IMR-90 (cell line): ENCODE measurements around the gene SKAP1. TPM values are rescaled to one million over a fixed set of nuclear protein-coding genes. Genes with fewer than 3 reads are reported as not detected.

ENCODE experiments used
- ATAC-seq: fragments of 200-7000 bp; cut with Tn5 transposase; 2 replicates; pipeline ENCODE4 v1.9.1; 2020; ENCODE audit warnings: low read depth, mild to moderate bottlenecking, moderate library complexity
- BruUV-seq: library from RNA; stranded (reverse); fragments of 400-500 nt; replicated peaks from 2 replicates; lab custom pipeline; 2021; lab: Mats Ljungman, UMichigan
- CTCF ChIA-PET: fragments of 300-600 bp; formaldehyde crosslinking; extraction: SDS; loops from one replicate; lab custom pipeline; 2021; ENCODE audit warnings: antibody characterized with exemption; lab: Yijun Ruan, JAX
- POLR2A ChIA-PET: fragments of 300-600 bp; sonication (Branson Sonifier 250); formaldehyde crosslinking; loops from one replicate; lab custom pipeline; 2022; ENCODE audit warnings: antibody characterized with exemption; ENCODE audit not compliant: unreplicated experiment; lab: Charles Lee
- DNase-seq: peaks from one replicate; pipeline ENCODE4 v3.0.0; 2013
- H2AFZ ChIP-seq: replicated peaks from 2 replicates; pipeline ENCODE3; 2013; ENCODE audit warnings: low read length, mild to moderate bottlenecking; ENCODE audit not compliant: poor library complexity
- H2AK5ac ChIP-seq: 2 replicates; pipeline ENCODE4 v1.6.1; 2013; ENCODE audit warnings: low read depth, low read length, inconsistent platforms
- H2AK9ac ChIP-seq: replicated peaks from 2 replicates; pipeline ENCODE3; 2013; ENCODE audit warnings: mild to moderate bottlenecking, low read depth, low read length, moderate library complexity; ENCODE audit not compliant: poor library complexity
- H2BK120ac ChIP-seq: 2 replicates; pipeline ENCODE4 v1.6.1; 2013; ENCODE audit warnings: low read depth, low read length, inconsistent platforms
- H2BK15ac ChIP-seq: 3 replicates; pipeline ENCODE4 v1.6.1; 2013; ENCODE audit warnings: low read depth, low read length, inconsistent platforms
- H2BK20ac ChIP-seq: 2 replicates; pipeline ENCODE4 v1.6.1; 2013; ENCODE audit warnings: low read depth, mild to moderate bottlenecking, inconsistent platforms, low read length, moderate library complexity
- H2BK5ac ChIP-seq: 2 replicates; pipeline ENCODE4 v1.6.1; 2013; ENCODE audit warnings: mild to moderate bottlenecking, low read depth, low read length, inconsistent platforms; ENCODE audit not compliant: poor library complexity, severe bottlenecking
- H3K14ac ChIP-seq: replicated peaks from 2 replicates; pipeline ENCODE4 v1.6.1; 2013; ENCODE audit warnings: low read depth, low read length, inconsistent platforms
- H3K18ac ChIP-seq: 2 replicates; pipeline ENCODE4 v1.6.1; 2013; ENCODE audit warnings: low read depth, low read length, control low read depth
- H3K23ac ChIP-seq: 2 replicates; pipeline ENCODE4 v1.6.1; 2013; ENCODE audit warnings: low read depth, low read length, inconsistent platforms
- H3K27ac ChIP-seq: 2 replicates; pipeline ENCODE4 v1.5.1; 2013; ENCODE audit warnings: mild to moderate bottlenecking, control low read depth, low read length; ENCODE audit not compliant: insufficient read depth
- H3K27me3 ChIP-seq: 2 replicates; pipeline ENCODE4 v1.6.1; 2013; ENCODE audit warnings: low read length; ENCODE audit not compliant: control insufficient read depth, insufficient read depth
- H3K36me3 ChIP-seq: 2 replicates; pipeline ENCODE4 v1.6.1; 2013; ENCODE audit warnings: low read length, mixed read lengths; ENCODE audit not compliant: control insufficient read depth, insufficient read depth
- H3K4ac ChIP-seq: 2 replicates; pipeline ENCODE4 v1.6.1; 2013; ENCODE audit warnings: low read depth, low read length, inconsistent platforms
- H3K4me1 ChIP-seq: 2 replicates; pipeline ENCODE4 v1.6.1; 2013; ENCODE audit warnings: low read length, mixed read lengths; ENCODE audit not compliant: control insufficient read depth, insufficient read depth
- H3K4me2 ChIP-seq: 2 replicates; pipeline ENCODE4 v1.6.1; 2013; ENCODE audit warnings: low read depth, mild to moderate bottlenecking, control low read depth, low read length, moderate library complexity
- H3K4me3 ChIP-seq: 2 replicates; pipeline ENCODE4 v1.5.1; 2013; ENCODE audit warnings: low read depth, mild to moderate bottlenecking, control low read depth, low read length, moderate library complexity; ENCODE audit not compliant: insufficient read depth
- H3K56ac ChIP-seq: 2 replicates; pipeline ENCODE4 v1.6.1; 2013; ENCODE audit warnings: low read length, inconsistent platforms; ENCODE audit not compliant: insufficient read depth; ENCODE audit errors: extremely low read depth
- H3K79me1 ChIP-seq, 2 experiments: 2 replicates each; pipeline ENCODE4 v1.6.1; 2013; ENCODE audit warnings: low read length in 2 of 2, inconsistent platforms in 1 of 2, low read depth in 1 of 2
- H3K9ac ChIP-seq: 2 replicates; pipeline ENCODE4 v1.6.1; 2013; ENCODE audit warnings: low read depth, low read length, control low read depth
- H3K9me1 ChIP-seq: 2 replicates; pipeline ENCODE4 v1.6.1; 2013; ENCODE audit warnings: low read length, inconsistent platforms; ENCODE audit not compliant: insufficient read depth
- H3K9me3 ChIP-seq: 2 replicates; pipeline ENCODE4 v1.6.1; 2013; ENCODE audit warnings: low read length; ENCODE audit not compliant: control insufficient read depth, insufficient read depth
- H4K20me1 ChIP-seq: 2 replicates; pipeline ENCODE4 v1.6.1; 2013; ENCODE audit warnings: low read length, inconsistent platforms; ENCODE audit not compliant: insufficient read depth
- H4K5ac ChIP-seq: 2 replicates; pipeline ENCODE4 v1.6.1; 2013; ENCODE audit warnings: mild to moderate bottlenecking, low read depth, low read length, control low read depth
- H4K8ac ChIP-seq, 2 experiments: 2 replicates each; pipeline ENCODE4 v1.6.1; 2013; ENCODE audit warnings: low read depth in 2 of 2, low read length in 2 of 2, control low read depth in 1 of 2, inconsistent platforms in 1 of 2
- H4K91ac ChIP-seq: 2 replicates; pipeline ENCODE4 v1.6.1; 2013; ENCODE audit warnings: low read depth, low read length, inconsistent platforms; ENCODE audit not compliant: insufficient read depth
- BHLHE40 ChIP-seq: fragments of 150-350 bp; IDR thresholded peaks from 2 replicates; pipeline ENCODE4 v1.6.1; 2016; ENCODE audit warnings: mild to moderate bottlenecking, low read depth, low read length
- CHD1 ChIP-seq: IDR thresholded peaks from 2 replicates; pipeline ENCODE4 v1.6.1; 2012; ENCODE audit warnings: low read depth, low read length, improper control_type of control experiment
- FOS ChIP-seq: fragments of 150-350 bp; IDR thresholded peaks from 2 replicates; pipeline ENCODE4 v1.6.1; 2016; ENCODE audit warnings: low read depth, low read length
- RAD21 ChIP-seq: IDR thresholded peaks from 2 replicates; pipeline ENCODE4 v1.6.1; 2012; ENCODE audit warnings: low read length, improper control_type of control experiment
- WGBS, 2 experiments: methylation state at CpG; one replicate each; pipeline versions ENCODE4 v1.1.5 to v1.1.7; 2013; ENCODE audit warnings: missing lambda C conversion rate in 2 of 2; ENCODE audit not compliant: insufficient read length in 1 of 2; ENCODE audit errors: extremely low coverage in 2 of 2; 5-methylcytosine and 5-hydroxymethylcytosine counted together
- dilution Hi-C: fragments of 300-500 bp; cut with HindIII; formaldehyde crosslinking; loops from one replicate; pipeline ENCODE4 v1.14.3; 2018; ENCODE audit warnings: low sequenced_read_pairs; ENCODE audit not compliant: unreplicated experiment
- in situ Hi-C: fragments of 300-500 bp; cut with MboI; formaldehyde crosslinking; loops from 3 replicates; pipeline ENCODE4 v1.14.3; 2019; ENCODE audit warnings: low sequenced_read_pairs, inconsistent platforms, mixed read lengths
- intact Hi-C: fragments of 100-400 bp; cut with micrococcal nuclease; formaldehyde crosslinking; loops from 2 replicates; pipeline ENCODE4 v1.10.0; 2022
- polyA plus RNA-seq, 3 experiments: library from polyadenylated mRNA; depleted of rRNA; stranded (reverse); fragments of >200 nt; gene quantifications; 2 replicates each; pipeline ENCODE4 v1.2.3, GENCODE V29; 2012; ENCODE audit warnings: low replicate concordance in 1 of 3
- total RNA-seq: library from RNA; depleted of rRNA; stranded (reverse); fragments of >200 nt; gene quantifications from 2 replicates; pipeline ENCODE4 v1.2.3, GENCODE V29; 2012

Gene SKAP1
- total and polyA plus RNA-seq, 2 of the 4 experiments (the other 2 are of a cell fraction): not detected

DNA sequence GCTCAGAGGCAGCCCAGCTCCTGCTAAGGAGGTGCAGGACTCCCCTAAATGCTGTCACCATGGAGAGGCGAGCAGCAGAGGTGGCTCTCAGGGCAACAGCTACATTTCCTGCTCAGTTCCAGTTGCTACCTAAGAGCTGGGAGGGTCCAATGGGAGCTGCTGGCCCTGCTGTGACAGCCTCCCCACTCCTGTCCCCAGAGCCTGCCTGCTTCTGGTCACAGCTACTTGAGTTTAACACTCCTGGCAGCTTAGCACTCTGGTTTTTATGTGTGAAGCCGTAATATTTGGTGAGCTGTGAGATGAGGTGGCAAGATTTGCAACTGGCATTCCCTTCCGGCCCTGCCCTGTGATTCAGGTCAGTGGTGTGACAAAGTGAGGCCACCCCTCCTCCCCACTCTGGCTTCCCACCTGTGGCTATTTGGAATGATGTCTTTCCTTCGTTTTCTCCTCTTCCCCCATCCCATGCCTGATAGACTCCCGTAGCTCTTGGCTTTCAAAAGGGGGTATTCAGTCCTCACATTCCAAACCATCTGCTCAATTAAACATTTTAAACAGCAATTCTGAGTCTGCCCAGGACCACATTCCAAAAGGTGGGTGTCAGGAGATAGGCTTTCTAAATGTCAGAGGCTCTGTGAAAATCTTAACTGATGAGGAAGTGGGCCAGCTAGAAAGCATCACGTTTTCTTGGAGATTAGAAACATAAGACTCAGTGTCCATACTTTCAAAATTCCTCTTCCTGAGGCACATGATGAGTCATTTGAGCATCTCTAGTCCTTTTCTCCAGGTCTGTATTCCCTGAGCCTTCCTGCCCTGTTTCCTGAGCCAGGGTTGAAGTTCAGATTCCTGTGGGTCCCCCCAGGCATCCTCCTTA, 42.6 kb upstream of the SKAP1 start:
- H4K91ac ChIP-seq: peak overlapping the region; percentile 87
- peak overlapping the region; percentile 98 for H3K23ac ChIP-seq
- peak overlapping the region; percentile 94 for H2BK5ac ChIP-seq
- peak; percentile 94 for DNase-seq
- no TSS peak for BruUV-seq
- no peak overlapping the region for H3K4me3 ChIP-seq
- CTCF ChIA-PET: interaction anchor here (1.2 kb wide), 2 partner anchors 15 to 68 kb away, joined by 3 read pairs; no protein-coding TSS in a partner anchor
- POLR2A ChIA-PET: interaction anchor here (0.7 to 1.1 kb wide), 3 partner anchors 11 to 115 kb away, joined by 3 to 4 read pairs (median 3); no protein-coding TSS in a partner anchor
- H3K79me1 ChIP-seq: peaks cover 0 to 15% of the 10 kb centered on the region in 2 experiments; a peak in 2 of 4 replicates
- H4K20me1 ChIP-seq: no peaks in the 10 kb centered on the region
- H3K4me2 ChIP-seq: peak overlapping the region; percentile 38
- peak; percentile 81 for ATAC-seq
- H3K14ac ChIP-seq: peak overlapping the region; percentile 90
- intact Hi-C loops (no loop called here), in situ Hi-C loops (no loop called here), dilution Hi-C loops (no loop called here)
- peak overlapping the region; percentile 95 for H2BK20ac ChIP-seq
- 0% methylated on average over 1 of the region's 6 CpGs; no CpG with 5 or more reads in 1 of the 2 experiments for WGBS, 2 experiments
- H2BK15ac ChIP-seq: peak overlapping the region; percentile 54
- H3K9ac ChIP-seq: peak overlapping the region; percentile 14; the same call in 1 of the 2 replicates
- H2BK120ac ChIP-seq: peak overlapping the region; percentile 97
- TF ChIP-seq BHLHE40: peak; percentile 90
- TF ChIP-seq CHD1: no peak
- peak; percentile 62 for TF ChIP-seq FOS
- TF ChIP-seq RAD21: no peak
- peak overlapping the region; percentile 93 for H2AK5ac ChIP-seq
- H2AFZ ChIP-seq: peak overlapping the region; percentile 90
- H2AK9ac ChIP-seq: peak overlapping the region; percentile 92
- H3K4me1 ChIP-seq: peaks cover 9% of the 10 kb centered on the region
- H4K5ac ChIP-seq: peak overlapping the region; percentile 49
- H3K9me1 ChIP-seq: peaks cover 17% of the 10 kb centered on the region
- peak overlapping the region; percentile 69 for H3K18ac ChIP-seq
- H3K36me3 ChIP-seq: no peaks in the 10 kb centered on the region
- H3K4ac ChIP-seq: peak overlapping the region; percentile 95
- H3K56ac ChIP-seq: peak overlapping the region; percentile 37; the same call in 1 of the 2 replicates
- H4K8ac ChIP-seq: peak overlapping the region; percentile 44 to 94
- H3K9me3 ChIP-seq: no peaks in the 10 kb centered on the region
- H3K27ac ChIP-seq: peak overlapping the region; percentile 30
- 0 out of 2 replicates have a peak, but pooled peaks cover 2% of the 10 kb centered on the region for H3K27me3 ChIP-seq
